Measurements from ENCODE around the gene ROM1.
A peak's percentile ranks its signal among the peaks of the same experiment; 100 is the strongest.

Gene ROM1

DNA sequence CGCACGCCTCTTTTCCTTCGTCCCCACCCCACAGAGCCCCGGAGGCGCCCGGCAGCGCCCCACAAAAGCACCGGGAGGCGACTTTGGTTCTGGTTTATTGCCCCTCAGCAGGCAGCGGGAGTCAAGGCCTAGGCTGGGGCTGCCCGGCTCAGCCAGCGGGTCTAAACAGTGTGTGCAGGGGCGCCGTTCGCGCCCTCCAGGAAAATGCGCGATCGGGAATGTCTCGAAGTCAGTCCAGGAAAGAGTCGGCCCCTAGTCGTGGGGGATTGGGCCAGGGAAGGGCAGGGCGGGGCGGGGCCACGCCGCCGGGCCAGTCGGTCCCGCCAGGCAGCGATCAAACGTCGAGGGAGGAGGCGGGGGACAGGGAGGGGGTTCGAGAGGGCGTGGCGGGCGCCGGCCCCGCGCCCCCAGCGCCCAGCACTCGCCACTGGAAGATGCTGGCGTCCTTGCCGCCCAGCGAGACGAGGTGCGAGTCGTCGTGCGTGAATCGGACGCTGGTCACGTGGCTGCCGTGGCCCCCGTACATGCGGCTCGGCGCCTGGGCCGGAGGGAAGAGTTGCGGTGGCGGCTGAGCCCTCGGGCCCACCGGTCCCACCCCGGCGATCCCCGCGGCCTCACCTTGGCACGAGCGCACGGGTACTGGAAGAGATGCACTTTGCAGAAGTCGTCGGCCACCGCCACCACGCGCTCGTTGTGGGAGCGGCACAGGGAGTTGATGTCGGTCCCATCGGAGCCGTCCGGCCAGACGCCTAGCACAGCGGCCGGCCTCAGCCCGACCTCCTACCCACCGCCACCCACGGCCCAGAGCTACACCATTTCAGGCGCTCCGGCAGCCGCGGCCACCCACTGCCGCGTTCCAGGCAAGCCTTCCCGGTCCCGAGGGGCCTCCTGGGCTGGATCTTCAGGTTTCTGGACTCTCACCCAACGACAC lies 10.7 kb upstream of the ROM1 start:
- Histone ChIP-seq H3K9ac (ENCODE audit: low read depth, low read length) (peak overlapping the region; percentile 43; the same call in 1 of the 2 replicates), H3K4me1 (ENCODE audit: control insufficient read depth, insufficient read depth, low read length) (peaks cover 21% of the 10 kb centered on the region)

DNA sequence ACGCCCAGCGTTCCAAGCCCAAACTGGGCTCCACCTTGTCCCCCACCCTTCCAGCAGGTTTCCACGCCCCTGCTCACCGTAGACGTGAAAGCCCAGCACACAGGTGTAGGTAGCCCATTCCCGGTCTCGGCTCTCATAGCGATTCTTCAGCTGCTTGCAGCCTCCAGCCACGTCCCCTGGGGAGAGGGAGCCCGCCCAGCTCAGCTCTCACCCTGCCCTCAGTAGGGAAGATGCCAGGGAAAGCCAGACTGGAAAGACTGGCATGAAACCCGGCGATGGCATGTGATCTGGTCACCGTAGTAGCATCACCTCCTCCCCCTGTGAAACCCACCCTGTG lies 10.0 kb upstream of the ROM1 start:
- Histone ChIP-seq H3K36me3 (ENCODE audit: control insufficient read depth, insufficient read depth, low read length) (peaks cover 14% of the 10 kb centered on the region), H3K27ac (ENCODE audit: low read depth, low read length) (no peak overlapping the region), H3K4me3 (ENCODE audit: low read depth, low read length) (peak overlapping the region; percentile 87), H3K4me1 (ENCODE audit: control insufficient read depth, insufficient read depth, low read length) (peaks cover 21% of the 10 kb centered on the region), H3K9me3 (ENCODE audit: control insufficient read depth, insufficient read depth, low read length) (no peaks in the 10 kb centered on the region), H3K9ac (ENCODE audit: low read depth, low read length) (no peak overlapping the region), H3K27me3 (ENCODE audit: control insufficient read depth, insufficient read depth, low read length) (peaks cover 17% of the 10 kb centered on the region)

More for the DNA sequence above, 10.7 kb upstream of the ROM1 start:
- Histone ChIP-seq H3K27ac (ENCODE audit: low read depth, low read length) (peak overlapping the region; percentile 95), H3K9me3 (ENCODE audit: control insufficient read depth, insufficient read depth, low read length) (no peaks in the 10 kb centered on the region), H3K4me3 (ENCODE audit: low read depth, low read length) (peak overlapping the region; percentile 87), H3K36me3 (ENCODE audit: control insufficient read depth, insufficient read depth, low read length) (peaks cover 21% of the 10 kb centered on the region), H3K27me3 (ENCODE audit: control insufficient read depth, insufficient read depth, low read length) (peaks cover 17% of the 10 kb centered on the region)

DNA sequence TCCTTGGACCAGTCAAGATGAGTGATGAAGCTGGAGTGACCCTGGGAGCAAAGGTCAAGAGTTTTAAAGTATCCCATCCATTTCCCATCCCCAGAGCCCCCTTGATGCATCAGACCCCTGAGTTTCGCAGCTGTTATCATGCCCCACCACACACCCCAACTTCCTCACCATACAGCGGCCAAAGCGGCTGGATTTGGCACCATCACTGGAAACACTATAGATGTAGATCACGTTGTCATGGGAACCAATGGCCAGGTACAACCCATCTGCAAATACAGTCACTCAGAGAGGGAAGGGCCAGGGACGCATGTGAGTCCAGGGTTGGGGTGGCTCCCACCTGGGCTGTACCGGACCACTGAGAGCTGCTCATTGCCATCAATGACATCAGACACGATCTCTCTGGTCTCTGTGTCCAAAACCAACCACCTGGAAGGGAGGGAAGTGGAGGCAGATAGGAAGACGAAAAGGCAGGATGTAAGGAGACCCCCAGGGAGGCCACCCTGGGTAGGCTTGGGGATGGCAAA lies 9.2 kb upstream of the ROM1 start:
- Histone ChIP-seq H3K27me3 (ENCODE audit: control insufficient read depth, insufficient read depth, low read length) (peaks cover 17% of the 10 kb centered on the region), H3K4me3 (ENCODE audit: low read depth, low read length) (no peak overlapping the region), H3K4me1 (ENCODE audit: control insufficient read depth, insufficient read depth, low read length) (peaks cover 20% of the 10 kb centered on the region), H3K27ac (ENCODE audit: low read depth, low read length) (no peak overlapping the region), H3K9me3 (ENCODE audit: control insufficient read depth, insufficient read depth, low read length) (no peaks in the 10 kb centered on the region), H3K9ac (ENCODE audit: low read depth, low read length) (no peak overlapping the region), H3K36me3 (ENCODE audit: control insufficient read depth, insufficient read depth, low read length) (peaks cover 8% of the 10 kb centered on the region; the same call in 1 of the 2 replicates)

DNA sequence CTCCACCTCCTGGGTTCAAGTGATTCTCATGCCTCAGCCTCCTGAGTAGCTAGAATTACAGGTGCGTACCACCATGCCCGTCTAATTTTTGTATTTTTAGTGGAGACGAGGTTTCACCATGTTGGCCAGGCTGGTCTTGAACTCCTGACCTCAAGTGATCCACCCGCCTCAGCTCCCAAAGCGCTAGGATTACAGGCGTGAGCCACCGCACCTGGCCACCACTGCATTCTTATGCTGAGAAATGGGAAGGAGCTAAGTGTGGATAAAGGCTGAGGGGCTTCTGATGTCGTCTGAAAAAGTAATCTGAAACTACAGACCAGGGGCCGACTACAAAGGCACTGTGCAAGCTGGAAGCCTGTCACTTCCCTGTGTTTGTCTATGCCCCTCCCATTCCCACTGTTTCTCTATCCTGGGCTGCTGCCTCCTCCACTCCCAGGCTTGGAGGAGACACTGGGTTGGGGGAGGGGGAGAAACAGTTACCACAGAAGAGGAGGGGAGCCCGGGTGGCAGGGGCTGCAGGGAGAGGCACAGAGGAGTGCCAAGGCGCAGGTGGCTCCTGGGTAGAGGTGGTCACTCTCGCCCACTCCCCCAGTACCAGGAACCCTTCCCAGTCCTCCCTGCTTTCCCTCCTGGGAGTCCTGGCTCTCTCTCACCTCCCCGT lies 8.5 kb upstream of the ROM1 start:
- H3K4me1 ChIP-seq (ENCODE audit: control insufficient read depth, insufficient read depth, low read length) = peaks cover 16% of the 10 kb centered on the region
- H3K9me3 ChIP-seq (ENCODE audit: control insufficient read depth, insufficient read depth, low read length) = no peaks in the 10 kb centered on the region
- no peak overlapping the region for H3K27ac ChIP-seq (ENCODE audit: low read depth, low read length)
- no peak overlapping the region for H3K4me3 ChIP-seq (ENCODE audit: low read depth, low read length)
- peaks cover 7% of the 10 kb centered on the region; the same call in 1 of the 2 replicates for H3K36me3 ChIP-seq (ENCODE audit: control insufficient read depth, insufficient read depth, low read length)
- peaks cover 17% of the 10 kb centered on the region for H3K27me3 ChIP-seq (ENCODE audit: control insufficient read depth, insufficient read depth, low read length)
- no peak overlapping the region for H3K9ac ChIP-seq (ENCODE audit: low read depth, low read length)

DNA sequence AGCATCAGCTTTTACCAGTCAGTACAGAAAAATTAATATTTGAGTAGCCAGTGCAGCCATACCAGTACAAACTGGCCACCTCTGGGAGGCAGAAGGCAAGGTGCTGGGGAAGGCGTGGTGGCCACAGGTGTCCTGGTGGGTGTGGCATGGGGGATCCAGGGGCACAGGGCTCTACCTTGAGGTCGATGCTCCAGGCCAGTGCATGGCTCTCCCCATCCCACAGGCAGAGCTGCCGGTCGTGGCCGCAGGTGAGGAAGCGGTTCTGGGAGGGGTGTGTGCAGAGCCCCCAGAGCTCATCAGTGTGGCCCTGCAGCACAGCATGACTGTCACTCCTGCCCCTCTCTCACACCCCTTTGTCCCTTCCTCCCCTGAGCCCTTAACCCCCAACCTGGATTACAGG lies 7.6 kb upstream of the ROM1 start:
- peaks cover 17% of the 10 kb centered on the region for H3K27me3 ChIP-seq (ENCODE audit: control insufficient read depth, insufficient read depth, low read length)
- no peak overlapping the region for H3K9ac ChIP-seq (ENCODE audit: low read depth, low read length)
- no peak overlapping the region for H3K27ac ChIP-seq (ENCODE audit: low read depth, low read length)
- H3K9me3 ChIP-seq (ENCODE audit: control insufficient read depth, insufficient read depth, low read length) = no peaks in the 10 kb centered on the region
- no peak overlapping the region for H3K4me3 ChIP-seq (ENCODE audit: low read depth, low read length)
- peaks cover 8% of the 10 kb centered on the region for H3K4me1 ChIP-seq (ENCODE audit: control insufficient read depth, insufficient read depth, low read length)
- H3K36me3 ChIP-seq (ENCODE audit: control insufficient read depth, insufficient read depth, low read length) = no peaks in the 10 kb centered on the region

DNA sequence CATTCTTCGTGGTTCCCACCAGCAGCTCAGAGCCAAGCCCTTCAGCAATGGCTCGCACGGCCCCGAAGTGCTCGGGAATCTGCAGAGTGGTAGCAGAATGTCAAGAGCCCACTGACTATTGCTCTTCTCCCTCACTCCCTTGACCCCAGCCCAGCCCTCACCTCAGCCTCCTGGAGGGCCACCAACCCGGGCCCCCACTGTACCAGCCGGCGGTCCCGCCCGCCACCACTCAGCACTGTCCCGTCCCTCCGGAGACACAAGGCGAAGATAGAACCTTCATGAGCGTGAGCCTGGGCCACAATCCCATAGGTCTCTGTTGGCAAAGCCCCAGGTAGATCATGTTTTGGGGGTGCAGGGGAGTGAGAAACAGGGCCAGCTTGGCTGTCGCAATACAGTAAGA lies 7.2 kb upstream of the ROM1 start:
- H3K27ac ChIP-seq (ENCODE audit: low read depth, low read length) = no peak overlapping the region
- H3K9ac ChIP-seq (ENCODE audit: low read depth, low read length) = no peak overlapping the region
- no peak overlapping the region for H3K4me3 ChIP-seq (ENCODE audit: low read depth, low read length)
- H3K27me3 ChIP-seq (ENCODE audit: control insufficient read depth, insufficient read depth, low read length) = peaks cover 17% of the 10 kb centered on the region
- H3K36me3 ChIP-seq (ENCODE audit: control insufficient read depth, insufficient read depth, low read length) = no peaks in the 10 kb centered on the region
- no peaks in the 10 kb centered on the region for H3K9me3 ChIP-seq (ENCODE audit: control insufficient read depth, insufficient read depth, low read length)
- H3K4me1 ChIP-seq (ENCODE audit: control insufficient read depth, insufficient read depth, low read length) = peaks cover 8% of the 10 kb centered on the region

DNA sequence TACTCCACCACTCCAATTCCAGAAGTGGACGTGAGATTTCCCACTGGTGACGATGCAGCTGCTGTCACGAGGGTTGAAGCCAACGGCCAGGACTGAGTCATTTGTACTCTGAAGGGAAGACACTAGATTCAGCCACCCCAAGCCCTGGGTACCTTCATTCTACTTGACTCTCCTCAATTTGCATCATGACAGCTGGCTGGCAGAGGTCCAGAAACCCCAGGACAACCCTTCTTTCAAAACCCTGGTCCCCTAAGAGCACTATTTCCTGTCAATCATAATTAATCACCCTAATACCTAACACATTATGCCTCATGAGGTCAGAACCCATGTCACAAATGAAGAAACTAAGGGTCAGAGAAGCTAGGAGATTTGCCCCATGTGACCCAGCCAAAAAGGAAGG lies 5.3 kb upstream of the ROM1 start:
- H3K9me3 ChIP-seq (ENCODE audit: control insufficient read depth, insufficient read depth, low read length) = no peaks in the 10 kb centered on the region

DNA sequence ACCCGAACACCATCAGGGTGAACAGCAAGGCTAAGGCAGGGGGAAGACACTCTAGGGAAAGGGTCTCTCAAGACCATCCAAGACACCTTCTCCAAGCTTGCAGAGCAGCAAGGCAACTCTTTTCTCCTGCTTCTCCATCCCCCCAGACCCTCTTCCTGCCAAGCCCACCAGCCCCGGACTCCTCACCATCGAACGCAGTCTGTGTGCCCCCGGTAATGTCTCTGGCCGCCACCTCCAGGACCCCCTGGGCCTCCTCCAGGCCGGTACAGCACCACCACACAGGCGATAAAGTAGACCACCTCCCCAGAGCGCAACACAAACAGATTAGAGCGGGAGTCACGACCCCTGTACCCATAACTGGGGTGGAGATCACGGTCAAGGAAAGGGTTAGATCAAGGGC lies 4.3 kb upstream of the ROM1 start:
- Histone ChIP-seq H3K9me3 (ENCODE audit: control insufficient read depth, insufficient read depth, low read length) (no peaks in the 10 kb centered on the region), H3K4me3 (ENCODE audit: low read depth, low read length) (no peak overlapping the region), H3K9ac (ENCODE audit: low read depth, low read length) (no peak overlapping the region), H3K36me3 (ENCODE audit: control insufficient read depth, insufficient read depth, low read length) (no peaks in the 10 kb centered on the region), H3K4me1 (ENCODE audit: control insufficient read depth, insufficient read depth, low read length) (peaks cover 10% of the 10 kb centered on the region; the same call in 1 of the 2 replicates), H3K27me3 (ENCODE audit: control insufficient read depth, insufficient read depth, low read length) (peaks cover 4% of the 10 kb centered on the region), H3K27ac (ENCODE audit: low read depth, low read length) (no peak overlapping the region)

More for the DNA sequence above, 5.3 kb upstream of the ROM1 start:
- peaks cover 14% of the 10 kb centered on the region for H3K4me1 ChIP-seq (ENCODE audit: control insufficient read depth, insufficient read depth, low read length)
- no peak overlapping the region for H3K9ac ChIP-seq (ENCODE audit: low read depth, low read length)
- H3K27me3 ChIP-seq (ENCODE audit: control insufficient read depth, insufficient read depth, low read length) = peaks cover 15% of the 10 kb centered on the region
- H3K36me3 ChIP-seq (ENCODE audit: control insufficient read depth, insufficient read depth, low read length) = no peaks in the 10 kb centered on the region
- no peak overlapping the region for H3K4me3 ChIP-seq (ENCODE audit: low read depth, low read length)
- H3K27ac ChIP-seq (ENCODE audit: low read depth, low read length) = no peak overlapping the region

DNA sequence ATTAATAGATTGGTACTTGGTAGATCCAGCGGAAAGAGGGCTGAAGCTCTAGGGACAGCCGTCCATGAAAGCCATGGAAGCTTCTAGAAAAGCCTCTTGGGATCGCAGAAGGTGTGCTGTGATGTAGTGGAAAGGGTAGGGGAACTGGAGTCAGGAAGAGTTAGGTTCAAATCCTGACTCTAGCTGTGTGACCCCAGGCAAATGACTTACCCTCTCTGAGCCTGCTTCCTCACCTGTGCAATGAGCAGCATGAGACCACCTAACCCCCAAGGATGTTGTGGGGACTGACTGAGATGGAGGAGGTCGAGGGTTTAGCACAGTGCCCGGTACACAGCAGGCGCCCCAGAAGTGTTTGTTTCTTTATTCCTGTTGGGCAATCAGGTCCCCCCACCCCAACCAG lies 2.7 kb upstream of the ROM1 start:
- Histone ChIP-seq H3K36me3 (ENCODE audit: control insufficient read depth, insufficient read depth, low read length) (no peaks in the 10 kb centered on the region), H3K4me3 (ENCODE audit: low read depth, low read length) (no peak overlapping the region), H3K9ac (ENCODE audit: low read depth, low read length) (no peak overlapping the region), H3K27me3 (ENCODE audit: control insufficient read depth, insufficient read depth, low read length) (no peaks in the 10 kb centered on the region; the same call in 1 of the 2 replicates), H3K4me1 (ENCODE audit: control insufficient read depth, insufficient read depth, low read length) (peaks cover 10% of the 10 kb centered on the region; the same call in 1 of the 2 replicates), H3K27ac (ENCODE audit: low read depth, low read length) (no peak overlapping the region), H3K9me3 (ENCODE audit: control insufficient read depth, insufficient read depth, low read length) (no peaks in the 10 kb centered on the region)

DNA sequence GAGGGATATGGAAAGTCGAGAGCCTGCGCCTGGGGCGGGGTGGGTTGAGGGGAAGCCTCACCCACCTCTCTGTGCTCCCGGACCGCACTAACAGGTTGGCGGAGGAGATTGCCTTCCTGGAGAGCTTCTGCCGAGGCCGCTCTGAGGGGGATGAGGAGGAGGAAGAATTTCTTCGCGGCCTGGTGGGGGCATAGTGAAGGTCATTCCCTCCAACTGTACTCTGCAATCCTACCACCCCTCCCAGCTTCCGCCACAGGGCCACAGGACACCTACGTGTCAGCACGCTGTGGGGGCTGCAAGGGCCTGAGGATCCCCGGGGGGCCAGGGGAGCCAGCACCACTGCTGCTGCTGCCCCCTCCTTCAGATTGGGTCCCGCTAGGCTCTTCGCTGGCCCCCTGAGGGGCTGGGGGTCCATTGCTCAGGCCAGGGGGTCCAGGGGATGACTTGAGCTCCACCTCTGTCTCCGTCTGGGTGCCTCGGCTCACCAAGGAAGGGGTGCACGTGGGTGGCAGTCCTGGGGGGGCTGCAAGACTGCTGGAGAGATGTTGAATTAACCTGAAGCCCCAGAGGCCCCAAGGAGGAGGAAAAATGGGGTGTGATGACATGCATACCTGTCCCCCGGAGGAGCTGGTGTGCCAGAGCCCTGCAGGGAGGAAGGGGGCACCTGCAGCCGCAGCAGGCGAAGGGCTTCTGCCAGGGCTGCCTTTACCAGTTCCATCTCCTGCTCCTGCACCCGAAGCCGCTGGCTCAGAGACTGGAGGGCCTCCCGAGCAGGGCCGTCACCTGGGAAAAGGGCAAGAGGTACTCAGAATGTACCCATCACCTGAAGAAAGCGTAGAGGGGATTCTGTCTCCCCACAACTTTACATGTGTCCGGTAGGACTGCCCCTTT lies 2.0 kb upstream of the ROM1 start:
- no peak overlapping the region for H3K9ac ChIP-seq (ENCODE audit: low read depth, low read length)
- H3K27me3 ChIP-seq (ENCODE audit: control insufficient read depth, insufficient read depth, low read length) = no peaks in the 10 kb centered on the region; the same call in 1 of the 2 replicates
- H3K9me3 ChIP-seq (ENCODE audit: control insufficient read depth, insufficient read depth, low read length) = no peaks in the 10 kb centered on the region
- peak overlapping the region; percentile 72 for H3K4me3 ChIP-seq (ENCODE audit: low read depth, low read length)
- no peak overlapping the region for H3K27ac ChIP-seq (ENCODE audit: low read depth, low read length)
- H3K36me3 ChIP-seq (ENCODE audit: control insufficient read depth, insufficient read depth, low read length) = no peaks in the 10 kb centered on the region
- peaks cover 10% of the 10 kb centered on the region; the same call in 1 of the 2 replicates for H3K4me1 ChIP-seq (ENCODE audit: control insufficient read depth, insufficient read depth, low read length)

All from HUES48 (cell line).